ENCODE results near the gene ATP4A.

GRCh38 chr19:35562336-35562735 is 1.1 kb downstream of the ATP4A start:
- TF ChIP-seq EZH2phosphoT487 (IDR thresholded peaks at IDR 0.05; ENCODE audit: borderline replicate concordance) (no peak), CTCF (conservative IDR thresholded peaks at IDR 0.05; ENCODE audit: low read length) (no peak)

Measured in Loucy (cell line).